Tongue (tissue), 2 donors: Measurements from ENCODE around the gene TANC1. TPM values are rescaled to one million over a fixed set of nuclear protein-coding genes. Genes with fewer than 3 reads are reported as not detected.

Experiments used
- DNase-seq: peaks from one replicate; pipeline ENCODE4 v3.0.0-alpha.2; 2015
- total RNA-seq: library from RNA; depleted of rRNA; stranded (reverse); fragments of >200 nt; gene quantifications from one replicate; pipeline ENCODE4 v1.2.3, GENCODE V29; 2014

The TANC1 gene
- total RNA-seq, 1 donor from 2014 or later, result 53.3 TPM

DNA sequence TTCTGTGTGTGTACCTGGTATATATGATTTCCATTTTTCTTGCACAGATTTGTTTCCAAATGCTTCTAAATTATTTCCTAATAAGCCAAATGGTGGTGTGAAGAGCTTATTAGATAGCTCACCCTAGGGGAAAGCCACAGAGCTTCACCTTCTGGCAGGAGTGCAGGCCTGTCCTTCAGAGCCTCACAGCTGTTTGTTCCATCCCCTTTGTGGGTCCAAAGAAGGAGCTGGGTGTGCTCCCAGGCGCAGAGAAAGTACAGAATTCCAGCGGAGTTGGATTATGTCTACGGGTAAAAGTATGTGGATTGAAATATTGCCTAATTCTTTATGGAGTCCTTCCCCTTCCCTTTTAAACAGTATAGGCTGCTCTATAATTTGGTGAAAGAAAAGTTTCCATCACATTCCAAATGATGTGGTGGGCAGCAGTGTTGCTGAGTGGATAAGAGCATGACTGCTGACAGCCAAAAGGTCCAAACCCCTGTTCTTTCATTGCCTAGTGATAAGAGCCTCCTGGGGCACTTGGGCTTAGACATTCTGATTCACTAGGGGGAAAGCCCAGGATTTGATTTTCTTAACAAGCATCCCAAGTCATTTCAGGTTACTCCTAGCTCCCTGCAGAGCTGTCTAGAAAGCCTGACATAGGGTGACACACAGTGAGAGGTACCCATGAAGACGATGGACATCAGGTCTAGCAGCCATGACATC lies 231.5 kb downstream of the TANC1 start:
- DNase-seq, result peak; percentile 52

DNA sequence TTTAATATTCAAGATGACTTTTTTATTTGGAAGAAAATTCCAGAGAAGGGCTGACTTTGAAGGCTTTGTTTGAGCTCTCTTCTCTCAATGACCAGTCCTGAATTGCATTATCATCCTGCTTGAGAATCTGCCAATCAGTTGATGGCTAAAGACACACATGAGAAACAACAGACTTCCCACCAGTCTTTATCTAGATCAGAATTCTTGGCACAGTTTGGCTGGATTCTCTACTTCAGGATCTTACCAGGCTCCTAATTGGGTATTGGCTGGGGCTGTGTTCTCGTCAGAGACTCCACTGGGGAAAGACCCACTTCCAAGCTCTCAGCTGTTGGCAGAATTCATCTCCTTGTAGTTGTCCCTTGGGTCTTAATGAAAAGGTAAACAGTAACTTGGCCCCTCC lies 232.1 kb downstream of the TANC1 start:
- DNase-seq, result no peak

DNA sequence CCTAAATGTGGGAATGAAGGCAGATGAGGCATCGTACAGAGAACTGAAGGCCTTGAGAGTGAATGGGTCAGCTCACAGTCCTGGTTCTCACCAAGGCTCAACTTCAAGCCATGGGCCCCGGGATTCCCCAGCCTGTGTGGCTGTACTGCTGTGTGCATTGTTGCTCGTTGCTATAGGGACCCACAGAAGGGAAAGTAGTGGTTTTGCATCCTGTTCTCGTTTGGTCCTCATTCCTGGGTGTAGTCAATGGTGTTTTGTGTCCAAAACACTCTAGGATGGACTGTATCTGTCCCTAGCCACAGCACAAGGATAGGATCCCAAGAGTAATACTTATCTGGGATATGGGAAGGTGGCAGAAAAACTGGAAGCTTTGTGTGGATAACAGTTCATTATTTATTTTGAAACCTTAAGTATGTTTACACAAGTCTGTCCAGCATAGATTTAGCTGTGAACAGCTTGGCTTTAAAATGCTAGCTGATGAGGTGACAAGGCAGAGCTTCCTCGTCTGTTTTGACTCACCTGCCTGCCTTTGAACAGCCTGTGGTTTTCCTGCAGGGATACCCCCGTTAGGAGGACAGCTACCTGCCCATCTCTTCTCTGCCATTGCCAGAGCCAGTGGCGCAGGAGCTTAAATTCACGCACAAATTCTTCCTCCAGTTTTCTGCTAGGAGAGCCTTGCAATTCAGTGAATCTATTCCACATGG lies 233.1 kb downstream of the TANC1 start:
- peak; percentile 33 for DNase-seq

DNA sequence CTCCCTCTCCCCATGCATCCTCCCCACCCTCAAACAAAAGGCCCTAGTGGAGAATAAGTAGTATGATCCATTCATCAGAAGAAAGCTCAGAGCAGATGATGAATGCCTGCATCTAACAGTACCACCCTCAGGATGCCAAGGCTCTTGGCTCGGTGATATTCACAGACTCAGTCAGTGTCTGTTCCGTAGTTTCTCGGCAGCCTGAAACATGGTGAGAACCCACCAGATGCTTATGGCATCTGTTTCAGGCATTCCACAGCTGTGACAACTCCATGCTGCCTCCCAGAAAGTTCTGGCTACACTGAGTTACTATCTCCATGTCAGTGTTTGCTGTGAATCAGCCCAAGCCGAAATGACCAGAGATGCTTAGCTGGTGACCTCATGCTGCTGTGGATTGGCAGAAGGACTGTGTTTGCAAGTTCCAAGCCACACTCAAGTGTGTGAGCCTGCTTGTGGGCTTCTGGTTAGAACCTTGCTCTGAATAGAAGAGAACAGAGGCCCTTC lies 234.2 kb downstream of the TANC1 start:
- DNase-seq, result peak; percentile 89

DNA sequence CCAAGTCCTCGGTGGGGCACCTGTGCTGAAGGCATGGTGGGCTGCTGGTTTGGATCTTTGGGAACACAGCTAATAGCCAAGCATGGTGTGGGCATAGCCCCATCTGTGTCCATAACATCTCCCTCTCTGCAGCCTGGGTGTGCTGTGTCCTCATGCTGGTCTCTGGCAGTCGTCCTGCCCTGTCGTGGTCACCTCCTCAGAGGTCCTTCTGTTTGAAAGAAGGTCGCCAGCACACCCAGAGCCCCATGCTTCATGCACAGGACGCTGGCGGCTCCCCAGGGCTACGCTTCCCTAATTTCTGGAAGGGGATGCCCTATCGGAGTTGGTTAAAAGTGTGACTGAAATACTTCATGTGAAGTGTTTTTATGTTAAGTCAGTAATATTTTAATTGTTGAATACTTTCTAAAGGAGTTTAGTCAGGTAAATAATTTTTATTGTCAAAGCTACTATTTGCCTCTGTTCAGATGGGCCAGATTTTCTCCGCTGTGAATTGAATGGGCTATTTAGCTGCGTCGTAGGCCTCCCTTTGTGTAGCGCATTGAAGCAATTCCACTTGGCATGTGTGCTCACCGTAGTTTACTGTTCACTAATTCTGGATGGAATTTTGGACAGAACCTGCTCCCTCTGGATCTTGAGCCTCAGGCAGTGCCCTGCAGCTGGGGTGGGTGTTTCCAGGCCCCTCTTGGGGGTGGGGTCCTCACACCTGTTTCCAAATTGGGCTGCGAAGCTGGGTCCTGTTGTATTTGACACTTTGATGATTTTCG lies 236.1 kb downstream of the TANC1 start:
- DNase-seq, result peak; percentile 32

DNA sequence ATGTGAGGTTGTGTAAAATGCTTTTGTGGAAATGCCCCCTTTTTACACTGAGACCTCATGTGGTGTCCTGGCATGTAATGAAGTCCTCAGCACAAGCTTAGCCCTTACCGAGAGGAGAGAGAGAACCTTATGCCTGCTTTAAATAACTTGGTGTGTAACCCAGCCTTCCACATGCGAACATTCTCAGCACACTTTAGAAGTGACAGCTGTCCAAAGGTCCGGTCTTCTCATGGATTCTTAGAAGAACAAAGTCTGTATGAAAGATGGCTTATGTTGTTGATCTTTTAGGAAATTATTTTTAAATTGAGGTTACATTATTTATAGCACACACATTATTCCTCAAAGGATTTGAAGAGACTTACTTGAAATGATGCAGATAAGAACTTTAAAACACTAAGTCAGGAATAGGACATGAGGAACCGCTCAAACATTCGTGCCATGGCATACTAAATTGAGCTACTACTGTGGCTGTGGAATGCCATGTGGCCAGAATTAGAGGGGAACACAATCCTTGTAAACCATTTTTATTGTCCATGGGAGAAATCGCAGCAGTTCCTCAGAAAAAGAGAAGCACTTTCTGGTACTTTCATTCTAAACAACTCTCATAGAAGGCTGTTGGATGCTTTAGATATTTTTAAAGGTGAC lies 238.4 kb downstream of the TANC1 start:
- DNase-seq, result peak; percentile 72

DNA sequence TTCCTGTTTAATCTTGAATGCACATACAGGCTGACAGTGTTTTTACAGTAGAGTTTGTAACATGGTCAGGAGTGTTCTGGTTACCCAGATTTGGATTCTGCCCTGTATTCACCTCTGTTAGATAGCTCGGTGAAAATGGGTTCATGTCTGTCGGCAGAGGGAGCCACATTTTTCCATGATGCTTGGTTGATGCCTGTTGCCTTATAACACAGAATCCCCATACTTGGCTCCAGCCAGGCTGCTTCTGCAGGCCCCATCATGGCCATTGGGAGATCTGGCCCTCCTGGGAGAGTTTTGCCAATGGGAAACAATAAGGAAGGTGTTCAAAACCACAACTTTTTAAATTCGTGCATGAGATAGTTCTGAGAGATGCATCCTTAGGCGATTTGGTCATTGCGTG lies 240.0 kb downstream of the TANC1 start:
- no peak for DNase-seq

DNA sequence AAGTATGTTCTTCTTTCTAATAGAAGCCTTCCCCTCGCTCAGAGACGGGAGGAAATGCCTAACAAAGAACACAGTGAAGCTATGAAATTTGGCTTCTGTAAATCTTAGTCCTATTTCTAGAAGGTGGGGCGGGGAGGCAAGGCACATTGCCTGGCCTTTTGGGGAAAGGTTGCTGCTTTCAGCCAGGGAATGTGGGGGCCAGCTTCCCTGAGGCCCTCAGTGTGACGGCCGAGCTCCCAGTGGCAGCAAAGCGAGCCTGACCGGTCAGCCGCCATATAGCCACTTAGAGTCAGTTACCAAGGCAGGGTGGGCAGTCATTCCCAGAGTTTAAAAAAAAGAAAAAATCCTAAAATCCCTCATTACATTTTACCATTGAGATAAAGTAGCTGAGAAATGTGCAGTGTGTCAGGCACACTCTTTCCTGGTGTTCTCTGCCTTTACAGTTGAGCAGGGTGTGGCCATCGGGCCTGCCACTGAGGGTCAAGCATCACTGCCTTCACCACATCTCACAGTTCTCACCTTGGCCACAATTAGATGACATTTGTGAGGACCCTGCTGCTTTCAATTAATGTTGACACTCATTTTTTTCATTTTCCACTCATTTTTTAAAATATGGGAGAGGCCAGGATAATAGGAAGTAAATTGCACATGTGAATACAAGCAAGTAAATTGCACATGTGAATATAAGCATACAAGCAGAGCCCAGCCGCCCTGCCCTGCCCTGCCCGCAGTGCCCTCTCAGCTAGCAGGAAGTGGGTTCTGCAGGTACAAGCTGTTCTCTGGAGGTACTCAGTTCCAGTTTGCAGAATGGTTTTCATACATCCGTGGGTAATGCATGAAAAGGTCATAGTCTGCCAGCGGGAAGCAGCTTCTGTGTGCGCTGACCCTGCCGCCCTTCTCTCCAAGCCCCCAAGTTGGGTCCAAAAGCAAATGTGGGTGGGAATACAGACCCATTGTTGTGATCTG lies 241.2 kb downstream of the TANC1 start:
- DNase-seq, result no peak

DNA sequence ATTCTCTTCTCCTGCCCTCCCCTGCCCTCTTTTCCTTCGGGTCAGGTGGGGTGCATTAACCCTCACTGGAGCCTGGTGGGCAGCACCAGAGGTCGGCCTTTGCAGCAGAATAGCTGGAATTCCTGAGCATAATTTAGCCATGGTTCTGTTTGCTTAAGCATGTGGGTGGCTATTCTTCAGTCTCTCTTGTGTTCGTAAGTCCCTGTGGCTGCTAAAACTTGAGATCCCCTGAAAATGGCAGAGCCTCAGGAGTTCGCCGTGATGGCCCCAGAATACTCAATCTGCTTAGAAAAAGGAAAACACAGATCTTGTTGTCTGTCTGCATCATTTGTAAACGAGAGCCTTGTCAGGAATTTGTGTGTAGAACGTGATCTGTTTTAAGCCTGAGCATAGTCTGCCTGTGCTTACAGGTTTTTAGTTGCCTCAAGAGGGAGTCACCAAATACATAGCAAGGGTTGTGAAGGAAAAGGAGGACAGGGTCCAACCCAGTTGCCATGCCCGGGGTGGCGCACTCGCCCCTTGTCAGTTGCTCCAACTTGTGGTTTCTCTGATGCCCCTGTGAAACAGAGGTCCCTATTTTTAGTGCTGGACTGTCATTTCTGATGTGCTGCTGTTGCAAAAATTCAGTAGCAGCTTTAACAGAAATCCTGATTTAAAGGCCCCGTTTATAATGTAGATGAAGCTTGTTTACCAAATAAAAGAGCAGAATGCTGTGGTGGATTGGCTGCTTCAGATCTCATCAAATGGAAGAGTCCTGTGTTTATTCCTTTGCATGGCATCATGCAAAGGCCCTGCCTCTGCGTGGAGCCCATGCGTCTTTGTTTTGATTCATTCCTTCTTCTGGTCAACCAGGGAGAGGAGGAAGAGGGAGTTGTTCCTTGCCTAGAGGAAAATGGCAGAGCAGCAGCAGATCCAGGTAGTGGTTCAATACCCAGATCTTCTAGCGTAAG lies 243.3 kb downstream of the TANC1 start:
- peak; percentile 51 for DNase-seq

DNA sequence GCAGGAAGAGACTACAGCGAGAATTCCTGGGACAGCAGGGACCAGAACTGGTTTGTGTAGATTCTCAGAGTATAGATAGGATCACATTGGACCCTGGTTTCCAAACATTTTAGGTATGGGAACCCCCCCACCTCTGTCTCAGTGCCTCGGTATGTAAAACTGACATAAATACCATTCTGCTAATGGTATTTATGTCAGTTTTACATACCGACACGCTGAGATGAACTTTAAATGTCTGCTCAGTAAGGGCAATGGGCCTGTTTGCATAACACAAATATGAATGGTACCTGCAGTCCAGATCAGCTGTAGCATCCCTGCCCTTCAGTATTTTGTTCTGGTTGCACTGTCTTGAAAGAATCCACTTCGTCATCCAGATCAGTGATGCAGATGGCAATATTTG lies 244.9 kb downstream of the TANC1 start:
- DNase-seq, result no peak

DNA sequence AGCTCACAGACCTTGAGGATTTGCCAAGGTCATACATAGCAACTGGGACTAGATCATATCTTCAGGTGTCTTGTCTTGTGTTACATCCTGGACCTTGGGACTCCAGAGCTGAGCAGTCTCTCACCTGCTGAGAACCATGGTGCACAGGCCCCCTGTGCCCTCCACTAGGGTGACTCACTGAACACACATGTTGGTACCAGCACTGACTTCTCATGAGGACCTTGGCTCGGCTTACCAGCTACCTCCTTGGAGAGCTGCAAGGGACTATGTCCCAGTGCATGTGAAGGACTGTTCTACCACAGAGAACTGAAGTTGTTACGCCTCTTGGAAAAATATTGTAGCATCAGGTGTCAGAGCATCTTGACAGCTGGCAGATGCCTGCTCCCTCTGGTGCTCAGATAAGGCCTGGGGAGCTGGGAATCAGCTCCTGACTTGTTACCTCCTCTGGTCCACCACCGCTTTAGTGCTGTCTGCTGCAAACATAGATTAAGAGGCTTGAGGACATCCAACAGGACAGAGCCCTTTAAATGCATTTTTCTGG lies 246.0 kb downstream of the TANC1 start:
- DNase-seq, result no peak

DNA sequence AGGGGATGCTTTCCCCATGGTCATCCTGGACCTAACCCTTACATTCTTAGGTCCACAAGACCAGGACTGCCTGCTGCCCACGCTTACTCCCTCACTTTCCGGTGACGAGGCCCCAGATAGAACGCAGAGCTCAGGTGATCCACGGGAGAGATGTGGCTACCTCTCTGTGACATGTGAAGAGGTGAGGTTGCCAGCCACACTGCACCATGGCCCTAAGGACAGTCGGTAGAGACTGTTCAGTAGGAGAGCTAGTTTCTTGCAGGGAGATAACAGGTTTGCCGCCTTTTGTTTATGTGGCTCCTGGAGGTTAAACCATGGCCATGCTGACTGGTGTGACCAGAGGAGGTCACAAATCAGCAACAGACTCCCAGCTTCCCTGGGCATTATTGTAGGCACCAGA lies 246.7 kb downstream of the TANC1 start:
- DNase-seq, result no peak

DNA sequence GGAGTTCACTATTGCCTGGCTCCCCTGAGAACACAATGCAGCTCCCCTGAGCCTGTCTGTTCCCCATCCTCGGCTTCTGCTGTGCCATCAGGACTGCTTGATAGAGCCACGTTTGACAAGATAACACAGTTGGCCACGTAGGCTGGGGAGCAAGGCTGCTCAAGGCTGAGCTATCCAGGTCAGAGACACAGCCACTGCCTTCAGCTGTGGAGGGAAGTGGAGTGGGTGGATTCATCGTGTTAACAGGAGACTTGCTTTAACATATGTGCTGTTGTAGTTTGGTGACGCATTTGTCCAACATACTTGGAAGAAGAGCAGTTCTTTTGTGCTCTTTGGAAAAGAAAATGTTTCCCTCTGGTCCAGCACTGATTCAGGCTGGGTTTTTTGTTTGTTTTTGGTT lies 249.2 kb downstream of the TANC1 start:
- no peak for DNase-seq

DNA sequence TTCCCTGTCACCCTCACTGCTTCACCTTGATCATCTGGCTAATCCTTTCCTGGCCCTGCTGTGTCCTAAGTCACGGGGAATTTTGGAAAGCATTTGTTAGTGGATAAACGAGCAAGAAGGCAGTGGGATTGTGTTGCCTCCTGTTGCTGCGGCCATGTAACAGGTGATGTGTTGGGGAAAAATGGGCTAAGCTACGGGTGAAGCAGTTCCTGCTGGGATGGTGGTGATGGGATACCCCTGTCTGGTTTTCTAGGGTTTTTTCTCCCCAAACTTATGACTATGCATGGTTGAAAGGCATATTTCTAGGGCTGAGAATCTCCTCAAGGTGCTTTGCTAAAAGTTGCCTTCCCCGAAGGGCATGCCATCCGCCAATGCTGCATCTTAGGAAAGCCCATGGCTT lies 249.9 kb downstream of the TANC1 start:
- DNase-seq, result no peak

DNA sequence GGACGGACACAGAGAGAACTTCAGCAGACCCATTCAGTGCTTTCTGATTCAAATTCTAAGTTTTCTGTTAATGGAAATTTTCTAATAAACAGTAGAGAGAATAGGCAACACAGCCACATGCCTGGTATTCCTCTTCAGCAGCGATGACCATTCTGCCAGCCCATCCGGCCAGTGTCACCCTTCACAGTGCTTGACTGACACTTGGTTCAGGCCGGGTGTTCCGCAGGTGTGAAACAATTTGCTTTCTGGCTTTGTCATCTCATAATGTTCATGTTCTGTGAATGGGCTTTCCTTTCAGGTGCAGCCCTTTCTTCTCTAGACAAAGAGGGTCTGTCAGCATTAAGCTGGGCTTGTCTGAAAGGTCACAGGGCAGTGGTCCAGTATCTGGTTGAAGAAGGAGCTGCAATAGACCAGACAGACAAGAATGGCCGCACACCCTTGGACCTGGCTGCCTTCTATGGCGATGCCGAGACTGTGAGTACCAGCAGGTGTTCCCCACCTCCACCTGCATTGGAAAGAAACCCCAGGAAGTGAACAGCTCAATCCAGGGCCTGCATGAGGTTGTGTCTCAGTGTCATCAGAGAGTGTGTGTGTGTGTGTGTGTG lies 251.1 kb downstream of the TANC1 start:
- no peak for DNase-seq

DNA sequence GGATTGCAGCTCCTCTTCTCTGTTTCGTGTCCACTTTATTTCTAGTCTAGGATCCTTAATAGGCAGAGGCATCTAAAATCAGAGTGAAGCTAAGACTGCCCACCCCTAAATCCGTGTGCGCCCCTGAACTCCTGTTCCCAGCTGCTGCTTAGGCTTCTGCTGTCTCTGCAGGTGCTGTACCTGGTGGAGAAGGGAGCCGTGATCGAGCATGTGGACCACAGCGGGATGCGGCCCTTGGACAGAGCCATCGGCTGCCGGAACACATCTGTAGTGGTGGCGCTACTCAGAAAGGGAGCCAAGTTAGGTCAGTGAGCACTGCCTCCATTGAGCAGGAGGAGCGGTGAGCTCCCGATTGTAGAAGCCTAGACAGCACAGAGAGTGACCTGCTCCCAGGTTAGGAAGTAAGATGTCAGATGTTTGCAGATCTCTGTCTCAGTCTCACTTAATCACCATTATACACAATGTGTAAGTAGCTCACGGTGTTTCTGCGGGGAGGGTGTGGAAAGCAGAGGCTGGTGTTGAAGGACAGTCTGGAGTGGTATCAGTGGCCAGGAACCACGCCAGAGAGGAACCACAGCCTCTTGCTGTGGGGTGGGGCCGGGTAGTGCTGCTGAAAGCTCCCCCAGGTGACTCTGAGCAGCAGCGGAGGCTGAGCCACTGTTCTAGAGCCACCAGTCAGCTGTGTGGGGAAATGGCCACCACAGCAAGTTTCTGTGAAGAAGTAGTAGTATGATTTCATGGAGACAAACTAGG lies 255.8 kb downstream of the TANC1 start:
- DNase-seq, result no peak

DNA sequence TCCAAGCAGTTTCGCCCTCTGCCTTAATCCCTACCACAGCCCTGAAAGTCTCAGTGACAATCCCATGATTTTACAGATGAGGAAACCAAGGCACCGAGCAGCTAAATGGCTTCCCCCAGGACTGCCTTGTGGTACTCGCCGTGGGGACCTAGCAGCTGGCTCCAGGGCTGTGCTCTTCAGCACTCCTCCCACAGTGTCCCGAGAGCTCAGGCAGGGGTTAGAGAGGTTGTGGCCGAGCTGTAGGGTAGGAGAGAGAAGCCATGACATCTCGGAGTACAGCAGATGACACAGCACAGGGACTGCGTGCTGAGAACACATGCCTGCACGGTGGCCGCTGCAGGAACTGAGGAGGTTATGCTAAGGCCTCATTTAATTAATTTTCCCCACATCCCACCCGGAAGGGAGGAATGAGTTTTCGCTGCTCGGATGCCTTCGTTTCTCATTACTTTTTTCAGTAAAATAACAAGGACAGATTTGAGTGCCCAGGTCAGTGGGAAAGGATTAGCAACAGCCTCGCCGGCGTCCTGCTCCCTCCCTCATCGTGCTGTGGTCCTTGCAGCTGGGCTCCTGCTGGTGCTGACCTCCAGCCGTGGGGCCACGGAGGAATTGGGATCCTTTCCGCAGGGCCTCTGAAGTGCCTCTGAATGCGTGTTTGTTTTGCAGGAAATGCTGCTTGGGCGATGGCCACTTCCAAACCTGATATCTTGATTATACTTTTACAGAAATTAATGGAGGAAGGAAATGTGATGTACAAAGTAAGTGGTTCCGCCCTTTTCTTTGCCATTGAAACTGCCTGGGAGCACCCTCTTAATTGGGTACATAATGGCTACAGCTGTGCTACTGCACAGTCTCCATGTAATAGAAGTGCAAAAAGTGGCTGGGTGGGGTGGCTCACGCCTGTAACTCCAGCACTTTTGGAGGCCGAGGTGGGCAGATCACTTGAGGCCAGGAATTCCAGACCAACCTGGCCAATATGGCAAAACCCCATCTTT lies 256.9 kb downstream of the TANC1 start:
- no peak for DNase-seq
